Erythroblast (primary cell): Measurements from ENCODE around the gene TRAPPC12.
A peak's percentile ranks its signal among the peaks of the same experiment; 100 is the strongest.
"Not testable (repeated sequence)": the region's sequence is repeated elsewhere in the genome, so short reads cannot be mapped to it uniquely, and the experiment has no call there.

Experiments used
- DNase-seq, 2 experiments: peaks; one replicate each; lab custom pipeline; 2025; lab: John Stamatoyannopoulos, UW
- GATA1 ChIP-seq: IDR thresholded peaks from 2 replicates; pipeline ENCODE4 v1.6.1; 2011; ENCODE audit warnings: low read depth, mild to moderate bottlenecking, control low read depth, low read length, moderate library complexity
- POLR2A ChIP-seq: IDR thresholded peaks from 2 replicates; pipeline ENCODE4 v1.6.1; 2011; ENCODE audit warnings: mild to moderate bottlenecking, low read length

Gene TRAPPC12

GRCh38 chr2:3453190-3453999 is 73.9 kb downstream of the TRAPPC12 start:
- DNase-seq = no peak
- TF ChIP-seq POLR2A (no peak), GATA1 (no peak)

GRCh38 chr2:3454005-3454404 is 74.5 kb downstream of the TRAPPC12 start:
- DNase-seq = not testable (repeated sequence)

- TF ChIP-seq POLR2A (no peak), GATA1 (no peak)
- no peak for DNase-seq
Measured at GRCh38 chr2:3454802-3455201, 75.3 kb downstream of the TRAPPC12 start.

GRCh38 chr2:3456125-3456524 is 76.6 kb downstream of the TRAPPC12 start:
- DNase-seq = no peak
- no peak for TF ChIP-seq POLR2A
- TF ChIP-seq GATA1 = no peak

- DNase-seq = no peak
- no peak for TF ChIP-seq POLR2A
- no peak for TF ChIP-seq GATA1
Measured at GRCh38 chr2:3457524-3458395, 78.3 kb downstream of the TRAPPC12 start.

GRCh38 chr2:3458396-3459184 is 79.1 kb downstream of the TRAPPC12 start:
- DNase-seq = peak; percentile 35 to 54
- TF ChIP-seq GATA1 (no peak), POLR2A (no peak)

- no peak for DNase-seq
- TF ChIP-seq POLR2A = no peak
- TF ChIP-seq GATA1 = no peak
Measured at GRCh38 chr2:3459185-3460015, 79.9 kb downstream of the TRAPPC12 start.

GRCh38 chr2:3460156-3460555 is 80.7 kb downstream of the TRAPPC12 start:
- TF ChIP-seq POLR2A = no peak
- TF ChIP-seq GATA1 = no peak

GRCh38 chr2:3460831-3461800 is 81.6 kb downstream of the TRAPPC12 start:
- no peak for TF ChIP-seq POLR2A
- no peak for TF ChIP-seq GATA1
- DNase-seq = no peak

More at GRCh38 chr2:3460156-3460555, 80.7 kb downstream of the TRAPPC12 start:
- DNase-seq = no peak

GRCh38 chr2:3461801-3462492 is 82.5 kb downstream of the TRAPPC12 start:
- TF ChIP-seq GATA1 (no peak), POLR2A (no peak)
- DNase-seq = peak; percentile 64 to 77

- DNase-seq = peak in 1 of 2 experiments; percentile 6
- TF ChIP-seq GATA1 (no peak), POLR2A (no peak)
Measured at GRCh38 chr2:3462493-3463104, 83.1 kb downstream of the TRAPPC12 start.
